Heart left ventricle (tissue), 13 donors: ENCODE results near the gene HOXB2.

ENCODE experiments used
- POLR2A ChIP-seq, 2 donors: fragments of 450-650 bp; IDR thresholded peaks; one replicate each; pipeline ENCODE4 v1.6.1; 2017; ENCODE audit warnings: antibody characterized with exemption in 2 of 2, mild to moderate bottlenecking in 2 of 2, moderate library complexity in 2 of 2
- TF ChIP-seq, protein P1 (sequence below), 12 donors: fragments of 200-600 bp; sonication (generic) in 4 of 12; IDR thresholded peaks; one replicate each; pipeline versions ENCODE4 v1.5.0 to v1.8.0; 2018 to 2022; ENCODE audit warnings: antibody characterized with exemption in 12 of 12, mild to moderate bottlenecking in 5 of 12
- donor health status: ischemic (EF 13 %, LVEDD 7.1; RV severe dilation, severe dysfunction).
- donor health status: DM: no; HTN: yes; CAD: no.
- donor health status: DM: no; HTN: no; CAD: no.
- donor health status: ischemic (EF 25% LVEDD 6.9; RV normal size, moderate dysfunction).
- donor health status: ischemic (EF 25% LVEDD 5.7; RV mildly dilated, moderate dysfunction).
- donor health status: ischemic (EF 35%, LVEDD 5.7; RV mildly dilated, moderate dysfunction).
- donor health status: nonischemic (EF 11% LVEDD 7.7; RV severe dilation, severe dysfunction).
- donor health status: DM: yes; HTN: yes; CAD: no.
- donor health status: PGD.
- donor health status: ischemic (EF 29% LVEDD 5.4; RV normal size, mild dysfunction).
- donor health status: nonischemic (EF 23%, LVEDD 6.1; RV moderate dilation, normal function).

DNA sequence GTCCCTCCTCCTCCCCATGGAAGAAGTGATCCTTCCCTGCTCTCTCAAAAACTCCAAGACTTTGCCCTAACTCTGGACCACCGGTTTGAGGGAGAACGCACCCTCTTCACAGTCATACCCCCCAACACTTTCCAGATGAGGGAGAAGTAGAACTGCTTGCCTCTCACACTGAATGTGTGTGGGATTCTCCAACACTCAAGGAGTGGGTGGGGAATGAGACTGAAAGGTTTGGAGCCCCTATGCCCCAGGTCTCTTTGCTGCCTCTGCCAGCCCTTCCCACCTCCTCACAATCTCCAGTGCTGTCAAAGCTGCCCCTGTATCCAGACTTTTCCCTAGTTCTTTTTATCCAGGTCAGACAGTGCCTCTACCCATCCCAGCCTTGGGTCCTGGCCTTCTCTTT, 21.8 kb upstream of the HOXB2 start:
- TF ChIP-seq, protein P1, sequence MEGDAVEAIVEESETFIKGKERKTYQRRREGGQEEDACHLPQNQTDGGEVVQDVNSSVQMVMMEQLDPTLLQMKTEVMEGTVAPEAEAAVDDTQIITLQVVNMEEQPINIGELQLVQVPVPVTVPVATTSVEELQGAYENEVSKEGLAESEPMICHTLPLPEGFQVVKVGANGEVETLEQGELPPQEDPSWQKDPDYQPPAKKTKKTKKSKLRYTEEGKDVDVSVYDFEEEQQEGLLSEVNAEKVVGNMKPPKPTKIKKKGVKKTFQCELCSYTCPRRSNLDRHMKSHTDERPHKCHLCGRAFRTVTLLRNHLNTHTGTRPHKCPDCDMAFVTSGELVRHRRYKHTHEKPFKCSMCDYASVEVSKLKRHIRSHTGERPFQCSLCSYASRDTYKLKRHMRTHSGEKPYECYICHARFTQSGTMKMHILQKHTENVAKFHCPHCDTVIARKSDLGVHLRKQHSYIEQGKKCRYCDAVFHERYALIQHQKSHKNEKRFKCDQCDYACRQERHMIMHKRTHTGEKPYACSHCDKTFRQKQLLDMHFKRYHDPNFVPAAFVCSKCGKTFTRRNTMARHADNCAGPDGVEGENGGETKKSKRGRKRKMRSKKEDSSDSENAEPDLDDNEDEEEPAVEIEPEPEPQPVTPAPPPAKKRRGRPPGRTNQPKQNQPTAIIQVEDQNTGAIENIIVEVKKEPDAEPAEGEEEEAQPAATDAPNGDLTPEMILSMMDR (IDR thresholded peaks at IDR 0.05) = no peak
- TF ChIP-seq POLR2A (IDR thresholded peaks at IDR 0.05) = no peak
